GF-D8 (cell line): ENCODE measurements around the gene AMIGO3.
"Not testable (repeated sequence)": the region's sequence is repeated elsewhere in the genome, so short reads cannot be mapped to it uniquely, and the experiment has no call there.

Source experiments
- DNase-seq: peaks from one replicate; lab custom pipeline; 2025; lab: John Stamatoyannopoulos, UW

The AMIGO3 gene, protein sequence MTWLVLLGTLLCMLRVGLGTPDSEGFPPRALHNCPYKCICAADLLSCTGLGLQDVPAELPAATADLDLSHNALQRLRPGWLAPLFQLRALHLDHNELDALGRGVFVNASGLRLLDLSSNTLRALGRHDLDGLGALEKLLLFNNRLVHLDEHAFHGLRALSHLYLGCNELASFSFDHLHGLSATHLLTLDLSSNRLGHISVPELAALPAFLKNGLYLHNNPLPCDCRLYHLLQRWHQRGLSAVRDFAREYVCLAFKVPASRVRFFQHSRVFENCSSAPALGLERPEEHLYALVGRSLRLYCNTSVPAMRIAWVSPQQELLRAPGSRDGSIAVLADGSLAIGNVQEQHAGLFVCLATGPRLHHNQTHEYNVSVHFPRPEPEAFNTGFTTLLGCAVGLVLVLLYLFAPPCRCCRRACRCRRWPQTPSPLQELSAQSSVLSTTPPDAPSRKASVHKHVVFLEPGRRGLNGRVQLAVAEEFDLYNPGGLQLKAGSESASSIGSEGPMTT

DNA sequence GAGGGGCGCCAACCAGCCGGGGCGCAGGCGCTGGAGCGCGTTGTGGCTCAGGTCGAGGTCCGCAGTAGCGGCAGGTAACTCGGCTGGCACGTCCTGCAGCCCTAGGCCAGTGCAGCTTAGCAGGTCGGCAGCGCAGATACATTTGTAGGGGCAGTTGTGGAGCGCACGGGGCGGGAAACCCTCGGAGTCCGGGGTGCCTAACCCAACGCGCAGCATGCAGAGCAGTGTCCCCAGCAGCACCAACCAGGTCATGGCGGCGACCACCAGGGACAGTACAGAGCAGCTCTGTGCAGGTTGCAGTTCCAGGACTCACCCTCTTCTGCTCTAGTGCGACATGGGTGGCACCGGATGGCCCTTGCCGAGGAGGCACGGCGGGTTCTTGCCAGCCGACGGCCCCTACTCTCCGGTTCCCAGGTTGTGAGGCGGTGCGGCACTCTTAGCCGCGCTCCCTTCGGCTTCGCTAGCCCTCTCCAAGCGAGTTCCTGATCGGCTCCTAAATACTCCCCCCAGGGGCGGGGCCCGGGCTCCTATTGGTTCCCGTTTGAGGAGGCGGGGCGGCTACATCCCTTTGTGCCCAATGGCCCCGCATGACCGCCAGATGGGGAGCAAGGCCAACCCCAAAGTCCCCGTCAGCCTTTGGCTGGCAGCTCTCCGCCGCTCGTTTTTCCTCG, at the start of gene AMIGO3:
TSS of gene AMIGO3 (minus strand) at position 471 of the 671 bp plus-strand sequence. CDS start at position 252, 219 bp downstream.
- DNase-seq = no peak

DNA sequence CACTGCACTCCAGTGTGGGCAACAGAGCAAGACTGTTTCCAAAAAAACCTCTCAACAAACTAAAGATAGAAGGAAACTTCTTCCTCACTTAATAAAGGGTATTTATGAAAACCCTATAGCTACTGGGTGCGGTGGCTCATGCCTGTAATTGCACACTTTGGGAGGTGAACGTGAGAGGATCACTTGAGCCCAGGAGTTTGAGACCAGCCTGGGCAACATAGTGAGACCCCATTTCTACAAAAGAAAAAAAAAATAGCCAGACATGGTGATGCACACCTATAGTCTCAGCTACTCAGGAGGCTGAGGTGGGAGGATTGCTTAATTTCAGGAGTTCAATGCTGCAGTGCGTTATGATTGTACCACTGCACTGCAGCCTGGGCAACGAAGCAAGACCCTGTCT, 44.5 kb upstream of the AMIGO3 start:
- DNase-seq = no peak

DNA sequence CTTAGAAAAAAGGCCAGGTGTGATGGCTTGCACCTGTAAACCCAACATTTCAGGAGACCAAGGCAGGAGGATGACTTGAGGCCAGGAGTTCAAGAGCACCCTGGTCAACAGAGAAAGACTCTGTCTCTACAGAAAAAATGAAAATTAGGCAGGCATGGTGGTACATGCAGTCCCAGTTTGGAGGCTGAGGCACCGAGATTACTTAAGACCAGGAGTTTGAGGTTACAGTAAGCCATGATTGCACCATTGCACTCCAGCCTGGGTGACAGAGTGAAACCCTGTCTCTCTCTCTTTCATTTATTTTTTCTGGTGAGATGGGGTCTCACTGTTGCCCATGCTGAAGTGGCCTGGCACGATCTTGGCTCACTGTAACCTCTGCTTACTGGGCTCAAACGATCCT, 42.2 kb upstream of the AMIGO3 start:
- DNase-seq = no peak

DNA sequence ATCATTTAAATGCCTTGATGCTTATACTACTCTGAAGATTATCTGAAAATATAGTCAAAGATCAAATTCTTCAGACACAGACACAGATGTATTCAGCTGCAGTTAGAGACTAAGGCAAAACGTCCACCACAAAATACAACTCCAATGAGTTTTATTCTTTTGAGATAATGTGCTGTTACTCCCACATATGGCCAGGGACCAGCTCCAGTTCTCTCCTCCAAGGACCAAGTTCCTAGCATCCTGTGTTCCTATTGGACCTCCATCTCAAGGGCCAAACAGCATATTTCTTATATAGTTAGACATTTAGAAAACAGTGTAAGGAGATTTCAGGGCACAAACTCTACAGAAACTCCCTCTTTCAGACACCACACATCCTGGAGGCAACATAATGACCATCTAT, 39.7 kb upstream of the AMIGO3 start:
- no peak for DNase-seq

DNA sequence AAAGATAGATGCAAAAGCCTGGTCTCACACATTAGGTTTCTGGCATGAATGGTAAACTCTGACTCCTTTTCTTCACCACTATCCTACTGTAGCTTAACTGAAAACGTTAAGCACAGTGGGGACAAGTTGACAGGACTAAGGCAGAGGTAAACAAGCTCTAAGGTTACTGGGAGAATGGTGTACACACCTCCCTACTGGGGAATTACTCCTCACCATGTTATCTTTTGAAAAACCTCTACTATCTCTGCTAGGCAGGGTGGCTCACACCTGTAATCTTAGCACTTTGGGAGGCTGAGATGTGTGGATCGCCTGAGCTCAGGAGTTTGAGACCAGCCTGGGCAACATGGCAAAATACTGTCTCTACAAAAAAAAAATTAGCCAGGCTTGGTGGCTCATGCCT, 37.7 kb upstream of the AMIGO3 start:
- no peak for DNase-seq

DNA sequence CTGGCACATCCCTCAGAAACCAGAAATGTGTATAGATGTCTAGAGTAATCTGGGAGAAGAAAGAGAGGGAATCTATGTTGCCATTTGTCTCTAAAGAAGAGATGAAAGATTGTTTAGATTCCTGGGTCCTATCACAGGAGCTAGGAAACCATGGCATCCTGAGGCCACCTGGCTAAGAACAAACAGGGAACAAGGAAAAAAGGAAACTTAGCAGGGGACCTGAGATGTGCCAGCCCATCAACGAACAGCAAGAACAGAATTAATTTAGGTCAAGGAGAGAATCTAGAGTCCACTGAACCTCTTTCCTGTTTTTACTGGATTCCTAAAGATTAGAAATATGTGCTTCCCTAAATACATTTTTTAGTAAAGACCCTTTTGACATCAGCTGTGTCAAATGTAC, 36.6 kb upstream of the AMIGO3 start:
- no peak for DNase-seq

DNA sequence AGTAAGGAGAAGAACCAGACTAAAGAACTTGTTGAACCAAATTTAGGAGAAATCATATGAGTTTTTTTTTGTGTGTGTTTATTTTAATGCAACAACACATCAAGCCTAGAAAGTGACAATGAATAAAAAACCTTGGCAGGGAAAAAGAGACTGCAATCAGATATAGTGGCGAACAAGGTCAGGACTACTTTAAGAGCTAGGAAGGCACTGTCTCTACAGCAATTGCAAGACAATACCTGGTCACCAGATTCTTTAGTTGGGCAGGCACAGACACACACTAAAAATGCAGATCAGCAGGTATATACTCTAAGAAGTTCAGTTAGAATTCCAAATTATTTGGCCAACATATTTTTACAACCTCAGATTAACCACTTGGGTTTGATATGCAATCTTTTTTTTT, 35.1 kb upstream of the AMIGO3 start:
- DNase-seq = no peak

DNA sequence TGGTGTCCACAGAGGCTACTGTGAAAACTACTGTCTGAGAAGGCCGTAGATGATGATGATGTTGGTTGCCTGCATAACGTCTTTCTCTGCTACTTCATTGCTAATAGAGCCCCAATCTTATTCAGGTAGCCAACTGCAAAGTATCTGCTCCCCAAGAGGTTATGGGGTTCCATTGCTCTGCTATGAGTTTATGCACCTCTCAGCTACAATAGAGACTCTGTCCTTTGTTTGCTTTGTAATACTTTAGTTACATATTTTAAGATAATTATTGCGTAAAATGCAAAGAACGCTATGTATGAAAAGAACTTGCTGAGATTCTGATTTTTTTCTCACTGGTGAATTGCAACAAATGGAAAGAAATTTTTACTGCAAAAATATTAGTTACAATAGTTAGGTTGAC, 32.0 kb upstream of the AMIGO3 start:
- no peak for DNase-seq

DNA sequence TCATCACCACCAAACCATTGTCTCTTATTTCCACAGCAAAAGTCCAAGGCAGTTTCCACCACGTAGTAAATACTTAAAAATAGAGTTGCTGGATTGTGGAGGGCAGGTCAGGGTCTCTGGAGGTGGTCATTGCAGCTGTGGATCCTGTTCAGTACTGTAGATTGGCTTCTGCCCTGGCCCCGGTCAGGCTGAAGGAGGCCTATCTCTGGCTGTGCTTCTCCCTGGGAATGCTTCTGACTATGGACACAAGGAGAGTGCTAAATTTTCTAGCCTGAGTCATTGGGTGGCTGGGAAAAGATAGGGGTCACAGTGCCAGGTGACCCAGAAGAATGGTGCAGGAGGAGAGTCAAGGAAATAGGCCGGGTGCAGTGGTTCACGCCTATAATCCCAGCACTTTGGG, 30.6 kb upstream of the AMIGO3 start:
- no peak for DNase-seq

DNA sequence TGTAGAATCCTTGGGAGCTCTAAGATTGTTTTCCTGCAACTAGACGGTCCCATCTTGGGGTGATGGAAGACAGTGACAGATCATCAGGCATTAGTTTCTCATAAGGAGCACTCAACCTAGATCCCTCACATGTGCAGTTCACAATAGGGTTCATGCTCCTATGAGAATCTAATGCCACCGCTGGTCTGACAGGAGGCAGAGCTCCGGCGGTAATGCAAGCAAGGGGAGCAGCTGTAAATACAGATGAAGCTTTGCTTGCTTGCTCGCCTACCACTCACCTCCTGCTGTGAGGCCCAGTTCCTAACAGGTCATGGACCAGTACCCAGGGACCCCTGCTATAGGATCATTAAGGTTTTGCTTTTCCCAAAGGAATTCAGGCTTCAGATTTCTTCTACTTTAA, 29.4 kb upstream of the AMIGO3 start:
- DNase-seq = not testable (repeated sequence)

DNA sequence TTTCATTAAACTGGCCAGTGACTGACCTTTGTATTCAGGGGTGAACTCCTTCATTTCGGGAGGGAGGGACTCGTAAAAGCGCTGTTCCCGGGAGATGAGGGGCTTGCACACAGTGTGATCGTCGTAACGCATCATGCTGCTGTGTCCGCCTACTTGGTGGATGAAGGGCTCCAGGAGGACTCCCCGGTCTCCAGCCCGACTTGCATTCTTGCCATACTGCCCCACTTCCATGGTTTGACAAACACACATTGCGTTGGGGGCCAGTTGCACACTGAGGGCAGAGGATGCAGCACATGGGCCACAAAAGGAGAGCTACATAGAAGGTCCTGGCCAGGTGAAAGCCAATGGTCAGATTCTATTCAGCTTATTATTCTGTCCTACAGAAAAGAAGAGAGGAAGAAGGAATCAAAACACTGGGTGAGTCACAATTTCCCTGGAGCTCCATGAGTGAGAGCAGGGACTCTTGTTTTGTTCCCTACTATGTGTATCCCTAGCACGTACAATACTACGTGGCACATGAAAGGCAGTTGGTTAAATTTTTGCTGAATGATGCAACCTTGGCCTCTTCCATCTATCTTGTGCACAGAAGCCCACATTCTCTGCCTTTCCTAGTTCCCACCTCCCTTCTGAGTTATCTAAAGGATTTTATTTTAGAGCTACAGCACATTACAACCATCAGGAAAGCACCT, 28.5 kb upstream of the AMIGO3 start:
- no peak for DNase-seq

DNA sequence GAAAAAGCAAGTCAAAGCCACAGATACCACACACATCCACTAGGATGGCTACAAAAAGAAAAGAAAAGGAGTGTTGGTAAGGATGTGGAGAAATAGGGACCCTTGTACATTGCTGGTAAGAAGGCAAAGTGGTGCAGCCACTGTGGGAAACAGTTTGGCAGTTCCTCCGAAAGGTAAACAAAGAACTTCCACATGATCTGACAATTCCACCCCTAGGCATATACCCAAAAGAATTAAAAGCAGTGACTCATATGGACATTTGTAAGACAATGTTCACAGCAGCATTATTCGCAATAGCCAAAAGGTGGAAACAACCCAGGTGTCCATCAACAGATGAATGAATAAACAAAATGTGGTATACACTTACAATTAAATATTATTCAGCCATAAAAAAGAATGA, 26.5 kb upstream of the AMIGO3 start:
- DNase-seq = no peak

DNA sequence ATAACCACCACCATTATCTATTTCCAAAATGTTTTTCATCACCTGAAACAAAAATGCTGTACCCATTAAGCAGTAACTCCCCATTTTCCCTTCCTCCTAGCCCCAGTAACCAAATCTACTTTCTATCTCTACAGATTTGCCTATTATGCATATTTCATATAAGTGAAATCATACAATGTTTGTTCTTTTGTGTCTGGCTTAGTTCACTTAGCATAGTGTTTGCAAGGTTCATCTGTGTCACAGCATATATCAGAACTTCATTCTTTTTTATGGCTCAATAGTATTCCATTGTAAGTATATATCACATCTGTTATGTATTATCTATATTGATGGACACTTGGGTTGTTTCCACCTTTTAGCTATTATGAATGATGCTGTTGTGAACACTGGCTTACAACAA, 20.9 kb upstream of the AMIGO3 start:
- no peak for DNase-seq

DNA sequence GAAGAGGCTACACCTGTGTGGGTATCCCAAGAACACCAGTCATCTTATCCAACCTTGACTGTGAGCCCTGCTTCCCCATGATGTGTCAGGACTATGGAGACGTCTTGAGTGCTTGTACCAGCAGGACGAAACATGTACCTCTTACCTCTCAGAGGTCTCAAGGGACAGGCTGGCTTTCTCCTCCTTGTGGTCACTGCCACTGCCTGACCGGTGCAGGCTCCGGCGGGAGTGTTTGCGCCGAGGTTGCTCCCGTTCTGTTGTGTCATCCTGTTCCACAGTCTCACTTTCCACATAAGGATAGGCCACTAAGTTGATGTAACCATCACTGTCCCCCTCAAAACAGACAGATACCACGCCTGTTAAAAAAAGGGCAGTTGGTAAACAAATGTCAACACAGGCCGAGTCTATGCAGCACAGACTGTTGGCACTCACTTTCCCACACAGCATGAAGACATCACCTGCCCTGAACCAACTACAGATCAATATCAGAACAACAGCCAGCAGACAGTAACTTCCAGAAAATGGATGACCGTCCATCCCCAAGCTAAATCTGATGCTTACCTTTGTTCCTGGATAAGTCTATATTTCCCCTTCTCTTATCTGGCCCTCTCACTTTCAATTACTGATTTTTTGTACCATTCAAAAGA, 18.7 kb upstream of the AMIGO3 start:
- no peak for DNase-seq

DNA sequence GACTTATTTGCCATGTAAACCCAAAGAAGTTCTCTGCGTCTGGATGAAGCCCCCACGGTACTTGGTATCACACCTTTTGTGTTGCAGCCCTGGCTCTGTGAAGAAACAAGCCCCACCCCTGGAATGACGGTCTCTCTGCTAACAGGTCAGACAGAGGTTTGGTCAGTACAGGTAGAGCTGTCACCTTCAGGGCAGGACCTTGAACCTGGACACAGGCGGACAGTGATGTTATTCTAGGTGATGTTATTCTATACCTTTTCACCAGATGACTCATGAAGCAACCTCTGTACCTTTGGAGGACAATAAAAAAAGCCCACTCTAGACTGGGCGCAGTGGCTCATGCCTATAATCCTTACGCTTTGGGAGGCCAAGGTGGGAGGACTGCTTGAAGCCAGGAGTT, 15.3 kb upstream of the AMIGO3 start:
- DNase-seq = no peak

DNA sequence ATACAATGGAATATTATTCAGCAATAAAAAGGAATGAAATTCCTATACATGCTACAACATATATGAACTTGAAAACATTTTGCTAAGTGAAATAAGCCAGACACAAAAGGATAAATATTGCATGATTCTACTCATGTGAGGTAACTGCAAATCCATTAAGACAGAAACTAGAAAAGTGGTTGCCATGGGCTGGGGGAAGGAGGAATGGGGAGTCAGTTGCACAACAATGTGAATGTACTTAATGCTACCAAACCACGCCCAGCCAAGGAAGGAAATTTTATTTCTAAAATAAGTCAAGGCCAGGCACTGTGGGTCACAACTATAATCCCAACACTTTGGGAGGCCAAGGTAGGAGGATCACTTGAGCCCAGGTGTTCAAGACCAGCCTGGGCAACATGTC, 14.1 kb upstream of the AMIGO3 start:
- no peak for DNase-seq

DNA sequence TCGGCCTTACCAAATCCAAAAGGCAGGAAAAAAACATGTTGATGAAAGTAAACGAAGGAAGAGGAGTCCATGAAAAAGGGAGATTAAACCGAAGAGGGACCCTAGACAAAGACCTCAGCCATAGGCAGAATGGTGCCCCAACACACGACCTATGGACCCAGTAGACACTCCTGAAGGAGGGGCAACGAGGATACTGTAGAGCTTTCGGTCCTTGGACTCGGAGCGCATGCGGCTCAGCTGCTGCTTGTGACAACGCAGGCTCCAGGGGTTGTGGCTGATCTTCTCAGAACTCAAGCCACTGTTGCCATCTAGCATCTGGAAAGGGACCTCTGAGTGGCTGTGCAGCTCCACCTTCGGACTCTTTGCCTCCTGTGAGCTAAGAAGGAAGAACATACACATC, 13.1 kb upstream of the AMIGO3 start:
- DNase-seq = no peak

DNA sequence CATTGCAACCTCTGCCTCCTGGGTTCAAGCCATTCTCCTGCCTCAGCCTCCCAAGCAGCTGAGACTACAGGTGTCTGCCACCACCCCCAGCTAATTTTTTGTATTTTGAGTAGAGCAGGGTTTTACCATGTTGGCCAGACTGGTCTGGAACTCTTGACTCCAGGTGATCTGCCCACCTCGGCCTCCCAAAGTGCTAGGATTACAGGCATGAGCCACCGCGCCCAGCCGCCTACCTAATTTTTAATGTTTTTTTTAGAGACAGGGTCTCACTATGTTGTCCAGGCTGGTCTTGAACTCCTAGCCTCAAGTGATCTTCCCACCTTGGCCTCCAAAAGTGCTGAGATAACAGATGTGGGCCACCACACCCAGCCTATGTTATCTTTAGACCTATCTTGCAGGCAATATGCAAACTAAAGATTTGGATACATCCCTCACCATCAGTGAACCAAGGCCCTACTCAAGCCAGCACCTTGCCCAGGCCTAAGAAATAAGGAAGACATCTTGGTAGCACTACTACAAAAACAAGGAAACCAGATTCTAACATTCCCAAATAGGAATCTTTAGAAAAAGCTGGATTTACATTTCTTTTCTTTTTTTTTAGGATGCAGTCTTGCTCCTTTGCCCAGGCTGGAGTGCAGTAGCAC, 10.6 kb upstream of the AMIGO3 start:
- no peak for DNase-seq

DNA sequence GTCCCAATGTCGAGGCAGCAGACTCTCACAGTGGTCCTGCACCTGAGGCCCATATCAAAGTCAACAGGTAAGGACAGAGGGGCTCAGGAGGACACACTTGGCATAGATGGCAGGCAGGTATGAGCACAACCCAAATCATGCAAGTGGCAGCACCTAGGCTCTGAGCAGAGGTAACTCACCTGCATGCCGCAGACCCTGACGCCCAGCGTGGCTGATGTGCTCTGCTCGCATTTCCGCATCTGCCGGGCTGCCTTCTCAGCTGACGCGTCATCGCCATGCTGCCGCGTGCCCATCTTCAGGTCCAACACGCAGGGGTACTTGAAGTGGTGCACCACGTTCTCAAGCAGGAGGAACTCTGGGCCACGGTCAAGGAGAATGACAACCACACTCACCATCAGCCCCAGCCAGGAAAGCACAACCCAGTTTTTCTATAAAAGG, 8.5 kb upstream of the AMIGO3 start:
- DNase-seq = no peak

DNA sequence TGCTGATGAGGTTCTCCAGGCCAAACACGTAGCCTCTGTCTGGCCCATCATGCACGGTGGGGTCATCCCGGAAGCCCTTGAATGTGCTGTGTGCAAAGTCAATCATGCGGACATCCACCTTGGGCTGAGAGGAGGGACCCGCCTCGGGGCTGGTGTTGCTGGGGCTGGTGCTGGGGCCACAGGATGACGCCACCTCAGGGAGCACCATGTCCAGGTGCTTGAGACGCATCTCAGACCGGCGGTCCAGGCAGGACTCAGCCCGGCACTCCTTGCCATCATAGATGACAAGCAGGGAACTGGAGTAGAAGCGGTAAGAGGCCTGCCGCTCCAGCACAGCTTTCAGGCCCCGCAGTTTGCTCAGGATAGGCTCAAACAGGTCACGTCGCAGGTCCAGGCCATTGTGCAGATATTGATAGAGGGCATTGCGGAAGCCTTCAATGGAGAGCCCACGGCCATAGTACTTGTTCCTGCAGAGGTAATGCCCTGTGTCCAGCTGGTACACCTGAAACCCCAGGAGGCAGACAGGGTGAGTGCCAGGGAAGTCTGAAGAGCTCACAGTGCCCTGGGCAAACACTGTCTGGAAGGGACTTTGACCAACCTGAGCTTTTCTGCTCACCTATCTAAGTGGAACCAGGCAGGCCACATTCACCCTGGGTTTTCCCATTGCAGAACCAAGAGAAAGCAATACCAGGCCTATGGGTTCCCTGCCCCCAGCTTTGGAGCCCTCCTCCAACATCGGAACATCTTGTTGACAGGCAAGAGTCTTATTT, 7.9 kb upstream of the AMIGO3 start:
- DNase-seq = no peak
